Immature natural killer cell (primary cell): Measurements from ENCODE around the gene NPPC. TPM values are rescaled to one million over a fixed set of nuclear protein-coding genes. Genes with fewer than 3 reads are reported as not detected.
A peak's percentile ranks its signal among the peaks of the same experiment; 100 is the strongest.

Experiments
- DNase-seq, 3 donors: peaks; one replicate each; pipeline ENCODE4 v3.0.0; 2022; ENCODE audit warnings: mixed read lengths in 1 of 3
- H3K27ac Mint-ChIP-seq, 6 donors: one replicate each; pipeline ENCODE4 v1.8.0; 2020; ENCODE audit warnings: mixed read lengths in 6 of 6, mild to moderate bottlenecking in 5 of 6, inconsistent platforms in 4 of 6, moderate library complexity in 3 of 6
- H3K27me3 Mint-ChIP-seq, 3 donors: one replicate each; pipeline ENCODE4 v1.8.0; 2020 to 2021; ENCODE audit warnings: low read depth in 3 of 3, mild to moderate bottlenecking in 3 of 3, mixed read lengths in 3 of 3, moderate library complexity in 3 of 3, inconsistent platforms in 1 of 3
- H3K36me3 Mint-ChIP-seq, 3 donors: one replicate each; pipeline ENCODE4 v1.8.0; 2020; ENCODE audit warnings: mixed read lengths in 3 of 3, inconsistent platforms in 2 of 3, mild to moderate bottlenecking in 2 of 3
- H3K4me1 Mint-ChIP-seq, 2 donors: one replicate each; pipeline ENCODE4 v1.8.0; 2020; ENCODE audit warnings: inconsistent platforms in 2 of 2, mild to moderate bottlenecking in 2 of 2, mixed read lengths in 2 of 2, moderate library complexity in 1 of 2
- H3K4me3 Mint-ChIP-seq, 5 donors: one replicate each; pipeline ENCODE4 v1.8.0; 2020; ENCODE audit warnings: mild to moderate bottlenecking in 5 of 5, mixed read lengths in 5 of 5, inconsistent platforms in 3 of 5, moderate library complexity in 3 of 5
- H3K9me3 Mint-ChIP-seq, 6 donors: one replicate each; pipeline ENCODE4 v1.8.0; 2020; ENCODE audit warnings: mild to moderate bottlenecking in 6 of 6, mixed read lengths in 6 of 6, inconsistent platforms in 4 of 6, moderate library complexity in 3 of 6
- polyA plus RNA-seq, 3 donors: library from polyadenylated mRNA; unstranded; fragments of 300-500 nt; fragmentation: Illumina TruSeq; gene quantifications; one replicate each; pipeline ENCODE4 v1.2.3, GENCODE V29; 2021

The NPPC gene
- polyA plus RNA-seq, 3 donors from 2014 or later = 0.33 TPM; not detected in 2

DNA sequence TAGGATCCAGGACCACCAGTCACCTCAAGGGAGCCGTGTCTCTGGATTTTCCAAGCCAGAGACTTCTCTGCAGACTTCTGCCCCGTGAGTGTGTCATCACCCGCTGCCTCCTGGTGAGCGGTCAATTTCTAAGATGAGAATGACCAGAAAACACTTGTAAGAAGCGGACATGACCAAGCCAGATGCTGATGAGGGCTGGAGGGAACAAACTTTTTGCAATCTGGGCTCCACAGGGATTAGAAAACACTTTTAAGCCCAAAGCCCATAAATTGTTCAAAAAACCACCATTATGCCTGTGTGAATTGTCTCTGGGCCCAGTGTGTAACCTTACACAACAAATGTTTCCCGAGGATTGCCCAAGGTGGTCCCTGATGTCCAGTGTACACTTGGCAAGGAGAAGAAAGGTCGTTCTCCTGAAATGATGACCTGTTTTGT is 5.3 kb upstream of the NPPC start:
- Mint-ChIP-seq H3K9me3 (no peaks in the 10 kb centered on the region), H3K27ac (no peak overlapping the region), H3K36me3 (no peaks in the 10 kb centered on the region), H3K4me3 (no peak overlapping the region), H3K4me1 (peaks cover 0 to 8% of the 10 kb centered on the region in 2 donors), H3K27me3 (peaks cover 0 to 19% (median 8%) of the 10 kb centered on the region in 3 donors)
- DNase-seq = no peak

DNA sequence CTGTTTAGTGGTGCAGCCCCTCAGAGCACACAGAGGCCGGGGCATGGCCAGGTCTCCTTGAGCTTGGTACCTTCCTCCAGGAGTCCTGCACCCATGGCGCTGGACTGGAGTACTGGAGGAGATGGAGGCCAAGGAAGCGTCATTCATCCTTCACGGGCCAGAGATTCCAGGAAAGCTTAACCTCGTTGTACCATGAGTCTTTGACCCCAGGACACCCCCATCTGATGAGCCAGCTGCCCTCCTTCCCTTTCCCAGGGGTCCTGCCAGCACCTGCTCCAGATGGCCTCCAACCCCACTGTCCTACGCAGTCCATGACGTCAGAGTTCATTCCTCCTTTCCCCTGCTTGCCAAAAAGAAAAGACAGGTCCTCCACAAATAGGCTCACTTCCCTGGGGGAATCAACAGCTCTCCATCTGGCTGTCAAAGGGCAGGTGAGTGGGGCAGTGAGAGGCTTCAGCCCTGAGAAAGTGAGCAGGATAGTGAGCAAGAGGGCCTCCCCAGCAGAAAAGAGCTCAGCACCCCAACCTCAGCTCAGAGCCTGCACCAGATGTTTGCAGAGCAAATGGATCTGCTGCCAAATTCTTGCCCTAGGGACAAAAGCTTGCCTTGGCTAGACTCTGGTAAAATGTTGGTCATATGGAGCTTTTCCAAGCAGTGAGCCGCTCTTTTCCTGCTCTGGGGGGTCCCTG is 4.5 kb upstream of the NPPC start:
- Mint-ChIP-seq H3K27ac (no peak overlapping the region), H3K4me3 (no peak overlapping the region), H3K36me3 (no peaks in the 10 kb centered on the region), H3K4me1 (peaks cover 0 to 8% of the 10 kb centered on the region in 2 donors), H3K9me3 (no peaks in the 10 kb centered on the region), H3K27me3 (peaks cover 0 to 20% (median 8%) of the 10 kb centered on the region in 3 donors)
- no peak for DNase-seq

DNA sequence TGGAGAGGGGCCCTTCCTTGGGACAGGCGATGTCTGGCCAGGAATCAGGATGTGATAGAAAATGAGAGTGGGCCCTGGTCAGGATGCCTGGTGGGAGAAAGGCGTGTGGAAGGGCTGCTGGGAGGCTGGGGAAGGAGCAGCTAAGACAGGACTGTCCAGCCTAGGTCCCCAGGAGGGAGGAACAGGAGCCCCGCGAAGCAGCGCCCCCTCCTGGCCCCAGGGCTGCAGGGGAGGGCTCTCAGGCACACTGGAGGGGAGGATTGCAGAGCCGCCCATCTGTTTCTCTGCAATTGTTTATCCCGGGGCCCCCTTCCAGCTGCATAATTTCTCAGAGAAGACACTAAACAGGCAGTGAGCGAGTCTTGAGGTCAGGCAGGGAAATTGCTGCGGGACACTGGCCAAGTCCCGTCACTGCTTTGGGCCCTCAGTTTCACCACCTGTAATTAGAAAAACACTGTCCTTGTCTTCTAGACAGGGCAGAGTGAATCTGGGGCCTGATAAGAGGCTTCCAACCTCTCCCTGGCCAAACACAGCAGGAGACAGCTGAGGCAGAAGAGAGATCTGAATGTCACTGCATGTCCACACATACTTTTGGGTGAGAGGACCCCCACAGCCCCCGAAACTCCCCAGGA is 3.9 kb upstream of the NPPC start:
- H3K27me3 Mint-ChIP-seq = peaks cover 0 to 20% (median 8%) of the 10 kb centered on the region in 3 donors
- H3K27ac Mint-ChIP-seq = no peak overlapping the region
- H3K4me3 Mint-ChIP-seq = no peak overlapping the region
- no peak for DNase-seq
- no peaks in the 10 kb centered on the region for H3K36me3 Mint-ChIP-seq
- peaks cover 0 to 8% of the 10 kb centered on the region in 2 donors for H3K4me1 Mint-ChIP-seq
- no peaks in the 10 kb centered on the region for H3K9me3 Mint-ChIP-seq

DNA sequence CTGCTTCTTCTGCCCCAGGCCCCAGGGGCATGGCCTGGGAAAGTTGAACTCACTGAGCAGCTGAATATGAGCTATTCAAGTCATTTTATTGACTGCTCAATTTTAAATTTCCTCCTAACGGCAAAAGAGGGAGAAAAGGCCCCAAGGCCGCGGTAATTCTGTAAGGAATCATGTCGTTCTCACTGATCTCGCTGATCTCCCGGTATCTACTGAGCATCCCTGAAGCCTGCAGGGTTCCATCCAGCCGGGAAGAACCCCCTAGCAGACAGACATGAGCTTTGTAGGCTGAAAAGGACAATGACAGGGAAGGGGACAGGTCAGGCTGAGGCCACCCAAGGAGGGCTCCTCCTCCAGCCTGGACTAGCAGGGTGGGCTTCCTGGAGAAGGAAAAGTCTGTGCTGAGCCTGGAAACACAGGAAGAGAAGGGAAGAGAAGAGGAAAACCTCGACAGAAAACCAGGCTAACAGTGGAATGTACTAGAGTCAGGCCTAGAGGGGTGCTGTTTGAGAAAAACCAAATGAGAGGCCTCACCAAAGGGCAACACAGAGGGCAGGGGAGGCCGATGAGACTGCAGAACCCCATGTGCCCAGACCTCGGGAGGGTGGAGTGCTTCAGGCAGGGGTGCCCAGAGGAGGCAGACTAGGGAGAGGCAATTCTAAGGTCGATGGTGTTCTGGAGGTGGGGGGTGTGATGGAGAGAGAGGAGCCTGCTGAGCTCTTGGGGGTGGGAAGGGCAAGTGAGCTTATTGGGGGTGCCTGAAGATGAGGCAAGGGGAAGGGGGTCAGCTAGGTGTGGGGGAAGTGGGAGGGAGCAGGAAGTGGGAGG is 2.9 kb upstream of the NPPC start:
- no peak for DNase-seq
- Mint-ChIP-seq H3K4me3 (no peak overlapping the region), H3K4me1 (peaks cover 0 to 13% of the 10 kb centered on the region in 2 donors), H3K9me3 (no peaks in the 10 kb centered on the region), H3K27me3 (peaks cover under 1 to 26% (median 8%) of the 10 kb centered on the region in 3 donors), H3K27ac (no peak overlapping the region), H3K36me3 (no peaks in the 10 kb centered on the region)

DNA sequence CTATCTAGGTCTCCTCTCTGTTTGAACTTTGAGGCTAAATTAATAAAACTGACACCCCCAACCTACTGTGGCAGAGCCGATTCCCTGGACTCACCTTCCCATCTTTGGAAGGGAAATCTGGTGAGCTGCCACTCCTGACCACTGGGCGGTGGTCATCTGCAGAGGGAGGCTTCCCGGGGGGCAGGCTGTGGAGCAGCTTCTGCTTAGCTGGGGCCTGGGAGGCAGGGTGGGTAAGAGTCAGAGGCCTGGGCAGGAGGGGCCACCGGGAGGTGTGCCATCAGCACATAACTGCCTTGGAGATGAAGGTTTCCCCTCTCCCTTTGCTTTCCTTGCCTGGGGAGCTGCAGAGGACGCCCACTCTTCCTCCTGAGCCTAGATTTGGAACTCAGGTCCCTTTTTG is 2.3 kb upstream of the NPPC start:
- H3K4me1 Mint-ChIP-seq = peaks cover 0 to 13% of the 10 kb centered on the region in 2 donors
- peaks cover 4 to 28% (median 8%) of the 10 kb centered on the region in 3 donors for H3K27me3 Mint-ChIP-seq
- no peak overlapping the region for H3K4me3 Mint-ChIP-seq
- no peaks in the 10 kb centered on the region for H3K36me3 Mint-ChIP-seq
- H3K9me3 Mint-ChIP-seq = no peaks in the 10 kb centered on the region
- no peak overlapping the region for H3K27ac Mint-ChIP-seq
- DNase-seq = no peak

DNA sequence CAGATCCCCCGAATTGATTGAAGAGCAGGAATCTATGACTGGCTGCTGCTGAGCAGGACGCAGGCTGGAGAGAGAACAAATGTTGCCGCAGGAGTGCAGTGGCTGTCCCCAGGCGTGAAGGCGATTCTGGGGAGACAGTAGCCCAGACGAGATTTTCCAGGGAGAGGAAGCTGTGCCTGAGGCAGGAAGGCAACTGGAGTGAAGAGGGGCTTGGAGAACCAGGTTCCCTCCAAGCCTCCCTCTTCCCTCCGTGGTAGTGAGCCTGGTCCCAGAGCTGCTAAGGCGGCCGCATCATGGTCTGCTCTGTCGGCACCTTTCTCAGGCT is 1.3 kb upstream of the NPPC start:
- no peak overlapping the region for H3K4me3 Mint-ChIP-seq
- H3K4me1 Mint-ChIP-seq = peaks cover 0 to 13% of the 10 kb centered on the region in 2 donors
- H3K36me3 Mint-ChIP-seq = no peaks in the 10 kb centered on the region
- no peak for DNase-seq
- peaks cover 4 to 31% (median 8%) of the 10 kb centered on the region in 3 donors for H3K27me3 Mint-ChIP-seq
- H3K9me3 Mint-ChIP-seq = no peaks in the 10 kb centered on the region
- H3K27ac Mint-ChIP-seq = no peak overlapping the region

DNA sequence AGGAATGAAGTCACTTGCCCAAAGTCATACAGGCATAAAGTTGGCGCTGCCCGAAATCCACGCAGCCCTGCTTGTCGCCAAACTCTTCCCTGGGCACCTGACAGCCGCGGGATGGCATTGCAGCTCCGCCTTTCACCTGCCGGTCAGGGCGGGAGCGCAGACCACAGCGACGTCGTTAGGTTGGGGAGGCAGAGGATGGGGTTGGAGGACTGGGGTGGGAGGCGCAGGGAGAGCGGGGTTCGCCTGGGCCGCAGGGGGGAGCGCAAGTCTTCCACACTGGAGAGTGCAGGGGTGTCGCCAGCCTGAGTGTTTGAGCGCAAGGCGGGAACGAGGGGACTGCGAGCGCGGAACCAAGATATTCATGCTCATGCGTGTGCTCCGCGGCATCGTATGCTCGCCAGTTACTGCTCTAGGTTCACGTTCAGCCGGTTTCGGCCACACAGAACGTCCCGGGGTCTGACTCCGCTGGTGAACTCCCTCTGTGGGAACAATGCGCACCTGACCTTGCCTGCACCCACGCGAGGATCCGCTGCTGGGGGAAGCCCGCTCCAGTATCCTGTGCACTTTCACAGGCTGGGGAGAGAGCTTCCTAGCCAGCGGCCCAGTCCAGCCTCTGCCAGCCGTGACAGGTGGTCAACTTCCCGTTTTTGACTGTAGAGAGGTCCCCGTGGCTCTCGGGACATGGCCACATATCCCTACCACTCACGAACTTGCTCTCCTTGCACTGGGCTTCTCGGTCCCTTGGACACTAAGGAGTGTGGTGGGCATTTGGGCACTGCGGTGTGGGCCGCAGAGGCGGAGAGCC is 767 bp upstream of the NPPC start:
- peak overlapping the region in 2 of 5 donors; percentile 17 to 46 for H3K4me3 Mint-ChIP-seq
- no peaks in the 10 kb centered on the region for H3K9me3 Mint-ChIP-seq
- peaks cover 0 to 13% of the 10 kb centered on the region in 2 donors for H3K4me1 Mint-ChIP-seq
- peaks cover 4 to 33% (median 8%) of the 10 kb centered on the region in 3 donors for H3K27me3 Mint-ChIP-seq
- no peak overlapping the region for H3K27ac Mint-ChIP-seq
- no peaks in the 10 kb centered on the region for H3K36me3 Mint-ChIP-seq
- DNase-seq = no peak

DNA sequence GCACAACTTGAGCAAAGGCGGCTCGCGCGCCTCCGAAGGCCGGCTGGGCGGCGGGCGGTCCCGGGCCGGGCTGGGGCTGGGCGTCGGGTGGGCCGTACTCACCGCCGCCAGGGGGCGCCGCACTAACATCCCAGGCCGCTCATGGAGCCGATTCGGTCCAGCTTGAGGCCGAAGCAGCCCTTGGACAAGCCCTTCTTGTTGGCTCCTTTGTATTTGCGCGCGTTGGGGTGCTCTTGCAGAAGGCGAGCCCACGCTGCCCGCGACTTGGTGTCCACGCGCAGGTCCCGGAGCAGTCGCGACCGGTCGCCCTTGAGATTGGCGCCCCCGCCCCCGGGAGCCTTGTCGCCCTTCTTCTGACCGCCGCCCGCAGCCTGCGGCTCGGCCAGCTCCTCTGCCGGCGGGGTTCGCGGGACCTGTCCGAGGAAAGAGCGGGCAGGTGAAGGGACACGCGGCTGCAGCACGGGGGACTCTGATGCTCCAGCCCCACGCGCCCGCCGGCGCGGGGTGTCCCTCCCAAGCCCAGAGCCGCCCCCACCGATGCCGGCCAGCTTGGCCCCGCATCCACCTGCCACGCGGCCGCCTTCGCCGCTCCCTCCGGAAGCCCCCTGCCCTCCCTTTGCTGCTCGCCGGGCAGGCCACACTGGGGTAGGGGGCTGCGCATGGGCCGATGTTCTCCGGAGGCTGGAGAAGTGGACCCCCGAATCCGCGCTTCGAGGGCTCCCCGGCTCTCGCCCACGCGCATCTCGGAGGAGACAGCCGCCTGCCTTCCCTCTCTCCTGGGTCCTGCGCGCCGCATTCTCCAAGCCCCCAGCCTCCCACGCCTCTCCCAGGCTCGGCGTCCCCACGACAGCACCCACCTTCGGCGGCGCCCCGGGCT is 655 bp downstream of the NPPC start:
- no peak overlapping the region for H3K27ac Mint-ChIP-seq
- no peaks in the 10 kb centered on the region for H3K36me3 Mint-ChIP-seq
- peak overlapping the region in 1 of 5 donors; percentile 40 for H3K4me3 Mint-ChIP-seq

DNA sequence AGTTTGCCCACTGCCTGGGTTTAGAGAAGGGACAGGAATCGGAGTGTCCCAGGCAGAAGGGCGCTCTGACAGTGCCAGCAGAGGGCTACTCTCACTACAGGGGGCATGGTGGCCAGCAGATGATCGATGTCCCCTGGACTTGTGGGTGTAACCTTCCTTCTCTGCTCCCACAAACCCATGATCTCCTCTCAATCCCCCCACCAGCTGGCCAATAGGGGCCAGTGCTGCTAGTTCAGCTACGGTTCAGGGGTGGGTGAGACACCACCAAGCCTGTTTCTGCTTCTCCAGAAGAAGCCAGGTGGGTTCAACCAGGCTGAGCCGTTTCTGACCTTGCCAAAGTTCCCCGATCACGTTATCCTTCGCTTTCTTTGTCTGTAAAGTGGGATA is 1.3 kb downstream of the NPPC start:
- H3K27ac Mint-ChIP-seq = no peak overlapping the region
- peaks cover 0 to 13% of the 10 kb centered on the region in 2 donors for H3K4me1 Mint-ChIP-seq
- H3K27me3 Mint-ChIP-seq = peaks cover 4 to 33% (median 8%) of the 10 kb centered on the region in 3 donors
- peak overlapping the region in 1 of 5 donors; percentile 44 for H3K4me3 Mint-ChIP-seq
- H3K9me3 Mint-ChIP-seq = no peaks in the 10 kb centered on the region
- H3K36me3 Mint-ChIP-seq = no peaks in the 10 kb centered on the region
- no peak for DNase-seq

More for the DNA sequence above, 655 bp downstream of the NPPC start:
- peak; percentile 61 to 69 (median 68) for DNase-seq
- H3K27me3 Mint-ChIP-seq = peaks cover 4 to 33% (median 8%) of the 10 kb centered on the region in 3 donors
- H3K9me3 Mint-ChIP-seq = no peaks in the 10 kb centered on the region
- H3K4me1 Mint-ChIP-seq = peaks cover 0 to 13% of the 10 kb centered on the region in 2 donors

DNA sequence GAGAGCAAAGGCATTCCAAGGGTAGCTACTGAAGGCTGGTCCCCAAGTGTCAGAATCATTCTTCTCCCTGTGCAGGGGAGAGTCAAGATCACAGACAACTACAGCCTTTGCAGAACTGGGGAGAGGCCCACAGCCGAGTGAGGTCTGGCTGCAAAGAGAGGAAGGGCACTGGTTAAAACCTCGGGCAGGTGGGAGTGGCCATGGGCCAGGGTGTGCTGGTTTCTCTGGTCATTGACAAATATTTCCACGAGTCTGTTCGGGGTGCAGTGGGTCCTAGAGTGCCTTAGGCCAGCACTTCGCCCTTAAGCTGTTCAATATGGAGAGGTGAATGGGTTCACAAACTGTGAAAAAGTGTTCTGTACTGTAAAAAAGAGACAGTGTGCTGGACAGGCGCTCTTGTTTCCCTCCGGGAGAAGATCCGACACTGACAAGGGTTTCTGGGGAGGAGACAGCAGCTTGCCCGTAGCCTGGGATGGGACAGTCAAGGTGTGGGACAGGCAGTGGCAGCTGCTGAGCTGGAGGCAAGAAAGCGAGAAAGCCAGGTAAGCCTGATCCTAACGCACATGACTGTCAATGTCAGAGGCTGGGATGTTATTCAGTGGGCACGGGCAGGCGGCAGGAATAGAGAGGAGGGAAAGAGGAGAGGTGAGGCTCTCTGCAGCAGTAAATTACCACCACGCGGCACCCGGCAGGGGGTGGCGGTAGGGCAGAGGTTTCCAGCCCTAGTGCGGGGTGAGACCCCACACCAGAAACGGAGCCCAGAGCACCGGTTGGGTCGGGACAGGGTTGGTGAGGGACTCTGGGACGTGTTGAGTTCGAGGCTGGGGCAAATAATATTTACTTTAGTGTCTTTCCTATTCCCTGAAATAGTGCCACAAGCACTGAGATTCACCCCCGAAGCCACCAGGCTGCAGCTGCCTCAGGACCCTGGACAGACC is 2.0 kb downstream of the NPPC start:
- Mint-ChIP-seq H3K4me3 (peak overlapping the region in 3 of 5 donors; percentile 12 to 44 (median 44)), H3K27me3 (peaks cover 4 to 33% (median 8%) of the 10 kb centered on the region in 3 donors), H3K36me3 (no peaks in the 10 kb centered on the region)

DNA sequence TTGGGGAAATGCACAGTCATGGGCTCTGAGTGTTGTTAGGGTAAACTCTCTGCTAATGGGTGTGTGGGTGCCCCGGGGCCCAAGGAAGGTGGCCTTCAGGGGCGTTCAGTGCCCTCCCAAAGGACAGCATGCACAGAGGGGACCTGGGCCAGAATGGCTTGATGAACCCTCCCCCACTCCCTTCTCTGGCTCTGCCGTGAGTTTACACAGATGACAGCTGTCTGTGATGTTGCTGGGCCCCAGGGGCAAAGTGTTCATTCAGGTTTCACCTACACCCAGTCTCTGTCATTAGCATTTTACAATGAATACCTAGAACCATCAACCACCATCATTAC is 3.2 kb downstream of the NPPC start:
- Mint-ChIP-seq H3K36me3 (no peaks in the 10 kb centered on the region), H3K4me1 (peaks cover 0 to 13% of the 10 kb centered on the region in 2 donors), H3K27ac (no peak overlapping the region), H3K27me3 (peaks cover 4 to 27% (median 7%) of the 10 kb centered on the region in 3 donors), H3K4me3 (no peak overlapping the region), H3K9me3 (no peaks in the 10 kb centered on the region)
- no peak for DNase-seq

More for the DNA sequence above, 2.0 kb downstream of the NPPC start:
- Mint-ChIP-seq H3K27ac (no peak overlapping the region), H3K4me1 (peaks cover 0 to 13% of the 10 kb centered on the region in 2 donors), H3K9me3 (no peaks in the 10 kb centered on the region)
- no peak for DNase-seq
